Measurements from ENCODE around the gene OGFOD2. TPM values are rescaled to one million over a fixed set of nuclear protein-coding genes. Genes with fewer than 3 reads are reported as not detected.
A peak's percentile ranks its signal among the peaks of the same experiment; 100 is the strongest.

The OGFOD2 gene
- total and polyA plus RNA-seq, 9 of the 15 experiments (the other 6 are each of a cell fraction or from before 2014, with no cell fraction given): 1.4 to 111 (median 18.5) TPM

- H3K4me2 ChIP-seq (ENCODE audit: insufficient read depth, low read length): no peak overlapping the region
- peak overlapping the region in 1 of 2 experiments; percentile 13; a peak in 1 of 4 replicates for H3K9ac ChIP-seq (ENCODE audit: insufficient read depth in 1 of 2, low read depth in 2 of 2, low read length in 2 of 2)
- FAIRE-seq (no peak), DNase-seq (ENCODE audit: extremely low read depth in 1 of 4, low spot score in 3 of 4) (no peak), ATAC-seq (no peak)
- ChIA-PET POLR2A (no interaction called here), CTCF (ENCODE audit: low intra/inter-chr PET ratio) (no interaction called here)
- H3K9me3 ChIP-seq (replicated peaks; ENCODE audit: control insufficient read depth, insufficient read depth, low read depth, low read length): no peaks in the 10 kb centered on the region
- peaks cover 4% of the 10 kb centered on the region; the same call in 1 of the 3 replicates for H3K36me3 ChIP-seq (ENCODE audit: control insufficient read depth, insufficient read depth, low read length)
- H3K79me2 ChIP-seq (ENCODE audit: control insufficient read depth, insufficient read depth, low read length): no peaks in the 10 kb centered on the region
- no peak for TF ChIP-seq BRF2 (IDR thresholded peaks at IDR 0.05; ENCODE audit: borderline replicate concordance, insufficient read depth, insufficient read length)
- TF ChIP-seq ZBTB33 (CRISPR knock-in tag; IDR thresholded peaks at IDR 0.05): peak; percentile 61
- no peak for TF ChIP-seq ZBTB40 (IDR thresholded peaks at IDR 0.05)
- no peak for TF ChIP-seq ZBTB40 (CRISPR knock-in tag; IDR thresholded peaks at IDR 0.05)
- TF ChIP-seq GTF3C2 (IDR thresholded peaks at IDR 0.05; ENCODE audit: borderline replicate concordance, extremely low read depth, insufficient read length): no peak
- in situ Hi-C loops (cut with MboI) (no loop called here), intact Hi-C loops (cut with micrococcal nuclease) (no loop called here)
- H3K27me3 ChIP-seq (ENCODE audit: control insufficient read depth in 2 of 2, insufficient read depth in 2 of 2, low read length in 2 of 2): no peaks in the 10 kb centered on the region
- no peak overlapping the region for H2AFZ ChIP-seq (ENCODE audit: low read depth, low read length)
- no peak overlapping the region for H3K4me3 ChIP-seq
- no peak overlapping the region for H3K27ac ChIP-seq (ENCODE audit: extremely low read depth, low read depth, low read length)
- H3K9me1 ChIP-seq (ENCODE audit: control insufficient read depth, insufficient read depth, low read length): peaks cover 3% of the 10 kb centered on the region
- no peaks in the 10 kb centered on the region for H4K20me1 ChIP-seq (replicated peaks; ENCODE audit: control insufficient read depth, insufficient read depth, low read length)
- no TSS peak for BruUV-seq (replicated peaks)
- peaks cover 13 to 16% of the 10 kb centered on the region in 2 experiments for H3K4me1 ChIP-seq (replicated peaks in 1 of 2; ENCODE audit: control insufficient read depth in 2 of 2, insufficient read depth in 2 of 2, low read length in 2 of 2)
- 73% methylated on average over 11 of the region's 14 CpGs for WGBS (ENCODE audit: insufficient coverage, low coverage, missing lambda C conversion rate)
Observed at GRCh38 chr12:123004287-123004686, 29.2 kb downstream of the OGFOD2 start.

Measured in K562 (cell line).